GM23338 (cell line): ENCODE measurements around the gene ZNF292. TPM values are rescaled to one million over a fixed set of nuclear protein-coding genes. Genes with fewer than 3 reads are reported as not detected.

Experiments
- ATAC-seq: fragments of 200-7000 bp; cut with Tn5 transposase; 3 replicates; pipeline ENCODE4 v1.9.1; 2020
- DNase-seq: peaks from one replicate; pipeline ENCODE4 v3.0.0-alpha.2; 2015; ENCODE audit warnings: low spot score
- H2AFZ ChIP-seq: fragments of 200-600 bp; sonication (generic); 2 replicates; pipeline ENCODE4 v1.8.0; 2016; ENCODE audit warnings: antibody characterized with exemption, mild to moderate bottlenecking, moderate library complexity
- H3F3A ChIP-seq: fragments of 200-600 bp; sonication (generic); replicated peaks from 2 replicates; pipeline ENCODE4 v1.8.0; 2017; ENCODE audit warnings: antibody characterized with exemption, mixed run types, low read depth
- H3K27ac ChIP-seq: fragments of 200-600 bp; sonication (generic); 2 replicates; pipeline ENCODE4 v1.6.1; 2016; ENCODE audit warnings: low read depth
- H3K27me3 ChIP-seq: fragments of 200-600 bp; sonication (generic); 2 replicates; pipeline ENCODE4 v1.8.0; 2016; ENCODE audit warnings: mild to moderate bottlenecking, mixed run types, moderate library complexity; ENCODE audit not compliant: insufficient read depth
- H3K36me3 ChIP-seq: fragments of 200-600 bp; sonication (generic); 2 replicates; pipeline ENCODE4 v1.8.0; 2016; ENCODE audit warnings: mild to moderate bottlenecking; ENCODE audit not compliant: insufficient read depth
- H3K4me1 ChIP-seq: fragments of 200-600 bp; sonication (generic); 2 replicates; pipeline ENCODE4 v1.8.0; 2016; ENCODE audit warnings: mild to moderate bottlenecking, moderate library complexity; ENCODE audit not compliant: insufficient read depth
- H3K4me2 ChIP-seq: fragments of 200-600 bp; sonication (generic); 2 replicates; pipeline ENCODE4 v1.7.1; 2017; ENCODE audit warnings: mixed run types
- H3K4me3 ChIP-seq: fragments of 200-600 bp; sonication (generic); 2 replicates; pipeline ENCODE4 v1.6.1; 2016; ENCODE audit warnings: mixed run types
- H3K79me2 ChIP-seq: fragments of 200-600 bp; sonication (generic); replicated peaks from 2 replicates; pipeline ENCODE4 v1.8.0; 2017; ENCODE audit warnings: mild to moderate bottlenecking; ENCODE audit not compliant: insufficient read depth
- H3K9me2 ChIP-seq: fragments of 200-600 bp; sonication (generic); 2 replicates; pipeline ENCODE4 v1.8.0; 2017; ENCODE audit not compliant: insufficient read depth
- H4K20me1 ChIP-seq: fragments of 200-600 bp; sonication (generic); replicated peaks from 2 replicates; pipeline ENCODE4 v1.8.0; 2017; ENCODE audit warnings: mild to moderate bottlenecking; ENCODE audit not compliant: insufficient read depth
- H3K27ac Mint-ChIP-seq: 2 replicates; pipeline ENCODE4 v1.8.0; 2020; ENCODE audit warnings: inconsistent platforms, mild to moderate bottlenecking, moderate library complexity, mixed read lengths
- H3K27me3 Mint-ChIP-seq: 3 replicates; pipeline ENCODE4 v1.8.0; 2022; ENCODE audit warnings: low read depth, mild to moderate bottlenecking, moderate library complexity, mixed read lengths, inconsistent platforms; ENCODE audit not compliant: insufficient read depth, poor library complexity
- H3K36me3 Mint-ChIP-seq: 3 replicates; pipeline ENCODE4 v1.8.0; 2021; ENCODE audit warnings: low read depth, mild to moderate bottlenecking, inconsistent platforms, moderate library complexity, mixed read lengths
- H3K4me1 Mint-ChIP-seq: 3 replicates; pipeline ENCODE4 v1.8.0; 2020; ENCODE audit warnings: mild to moderate bottlenecking, inconsistent platforms, mixed read lengths
- H3K4me3 Mint-ChIP-seq: 3 replicates; pipeline ENCODE4 v1.8.0; 2021; ENCODE audit warnings: moderate library complexity, mild to moderate bottlenecking, inconsistent platforms, mixed read lengths
- H3K9me3 Mint-ChIP-seq: 3 replicates; pipeline ENCODE4 v1.8.0; 2020; ENCODE audit warnings: moderate library complexity, mild to moderate bottlenecking, inconsistent platforms, mixed read lengths
- CREB1 ChIP-seq: fragments of 250-450 bp; sonication (Bioruptor Pico); IDR thresholded peaks from 2 replicates; pipeline ENCODE4 v1.5.0; 2020; ENCODE audit warnings: low read depth, mild to moderate bottlenecking, moderate library complexity
- EZH2 ChIP-seq: fragments of 200-600 bp; sonication (generic); IDR thresholded peaks from one replicate; pipeline ENCODE4 v1.8.0; 2017; ENCODE audit warnings: antibody characterized with exemption, mild to moderate bottlenecking, low read depth; ENCODE audit not compliant: unreplicated experiment
- EZH2phosphoT487 ChIP-seq: fragments of 200-600 bp; sonication (generic); IDR thresholded peaks from one replicate; pipeline ENCODE4 v1.8.1; 2018; ENCODE audit warnings: antibody characterized with exemption; ENCODE audit not compliant: unreplicated experiment
- POLR2AphosphoS5 ChIP-seq: IDR thresholded peaks from 2 replicates; pipeline ENCODE4 v1.6.1; 2016; ENCODE audit warnings: antibody characterized with exemption, low read depth
- STAT1 ChIP-seq: IDR thresholded peaks from one replicate; pipeline ENCODE4 v1.6.1; 2016; ENCODE audit warnings: antibody characterized with exemption; ENCODE audit not compliant: unreplicated experiment
- polyA plus RNA-seq: library from polyadenylated mRNA; unstranded; fragments of >200 nt; fragmentation: Nextera tagmentation; extraction: Ambion mirVana; gene quantifications from 2 replicates; pipeline ENCODE4 v1.2.1, GENCODE V29; 2016
- total RNA-seq: library from RNA; depleted of rRNA; stranded (reverse); fragments of >200 nt; shearing (Covaris generic); gene quantifications from 2 replicates; pipeline ENCODE4 v1.2.3, GENCODE V29; 2014
- TF ChIP-seq, protein P1 (sequence below): IDR thresholded peaks from one replicate; pipeline ENCODE4 v1.6.1; 2018; ENCODE audit warnings: antibody characterized with exemption; ENCODE audit not compliant: unreplicated experiment

ZNF292 gene
- total and polyA plus RNA-seq, 2 experiments from 2014 or later: 45.7 to 67.9 TPM

DNA sequence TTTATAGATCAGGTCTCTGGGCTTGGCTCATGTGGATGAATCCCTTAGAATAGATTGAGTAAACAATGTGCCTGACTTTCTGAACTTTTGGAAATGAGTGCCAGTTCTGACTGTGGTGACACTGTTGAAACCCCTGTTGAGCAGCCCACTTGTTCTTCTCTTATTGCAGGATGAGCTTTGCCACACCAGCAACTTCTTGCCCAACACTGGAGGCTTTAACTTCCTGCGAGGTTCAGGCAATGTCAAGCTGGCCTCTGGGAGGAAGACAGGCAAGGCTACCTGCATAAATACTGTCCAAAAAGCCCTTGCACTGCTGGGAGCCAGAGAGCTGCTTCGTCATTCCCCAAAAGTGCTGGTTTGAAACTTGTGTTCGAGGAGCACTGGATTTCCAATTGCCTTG is 134.2 kb downstream of the ZNF292 start (continued):
- TF ChIP-seq, protein P1, sequence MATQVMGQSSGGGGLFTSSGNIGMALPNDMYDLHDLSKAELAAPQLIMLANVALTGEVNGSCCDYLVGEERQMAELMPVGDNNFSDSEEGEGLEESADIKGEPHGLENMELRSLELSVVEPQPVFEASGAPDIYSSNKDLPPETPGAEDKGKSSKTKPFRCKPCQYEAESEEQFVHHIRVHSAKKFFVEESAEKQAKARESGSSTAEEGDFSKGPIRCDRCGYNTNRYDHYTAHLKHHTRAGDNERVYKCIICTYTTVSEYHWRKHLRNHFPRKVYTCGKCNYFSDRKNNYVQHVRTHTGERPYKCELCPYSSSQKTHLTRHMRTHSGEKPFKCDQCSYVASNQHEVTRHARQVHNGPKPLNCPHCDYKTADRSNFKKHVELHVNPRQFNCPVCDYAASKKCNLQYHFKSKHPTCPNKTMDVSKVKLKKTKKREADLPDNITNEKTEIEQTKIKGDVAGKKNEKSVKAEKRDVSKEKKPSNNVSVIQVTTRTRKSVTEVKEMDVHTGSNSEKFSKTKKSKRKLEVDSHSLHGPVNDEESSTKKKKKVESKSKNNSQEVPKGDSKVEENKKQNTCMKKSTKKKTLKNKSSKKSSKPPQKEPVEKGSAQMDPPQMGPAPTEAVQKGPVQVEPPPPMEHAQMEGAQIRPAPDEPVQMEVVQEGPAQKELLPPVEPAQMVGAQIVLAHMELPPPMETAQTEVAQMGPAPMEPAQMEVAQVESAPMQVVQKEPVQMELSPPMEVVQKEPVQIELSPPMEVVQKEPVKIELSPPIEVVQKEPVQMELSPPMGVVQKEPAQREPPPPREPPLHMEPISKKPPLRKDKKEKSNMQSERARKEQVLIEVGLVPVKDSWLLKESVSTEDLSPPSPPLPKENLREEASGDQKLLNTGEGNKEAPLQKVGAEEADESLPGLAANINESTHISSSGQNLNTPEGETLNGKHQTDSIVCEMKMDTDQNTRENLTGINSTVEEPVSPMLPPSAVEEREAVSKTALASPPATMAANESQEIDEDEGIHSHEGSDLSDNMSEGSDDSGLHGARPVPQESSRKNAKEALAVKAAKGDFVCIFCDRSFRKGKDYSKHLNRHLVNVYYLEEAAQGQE: no peak
- no peak for TF ChIP-seq EZH2phosphoT487
- TF ChIP-seq EZH2: no peak
- TF ChIP-seq STAT1: no peak

DNA sequence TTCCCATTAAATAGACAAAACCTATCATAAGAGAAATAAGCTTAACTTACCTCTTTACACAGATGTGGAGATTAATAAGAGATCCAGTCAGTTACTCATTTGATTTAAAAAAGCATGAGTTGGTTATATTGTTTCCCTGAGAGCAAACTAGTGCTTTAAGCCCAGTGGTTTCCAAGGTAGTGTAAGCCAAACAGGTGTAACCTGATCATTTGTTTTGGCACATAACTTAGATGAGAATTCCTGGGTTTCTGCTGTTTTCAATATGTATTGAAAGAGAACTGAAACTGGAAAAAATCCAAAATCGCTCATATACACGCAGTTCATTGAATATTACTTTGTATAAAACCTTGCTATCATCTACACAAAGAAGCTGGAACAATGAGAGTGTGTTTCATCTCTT is 136.5 kb downstream of the ZNF292 start:
- no peaks in the 10 kb centered on the region for H3K27me3 ChIP-seq
- no peaks in the 10 kb centered on the region for H3K9me2 ChIP-seq
- Mint-ChIP-seq H3K27me3 (no peaks in the 10 kb centered on the region), H3K27ac (no peak overlapping the region), H3K36me3 (no peaks in the 10 kb centered on the region), H3K4me3 (no peak overlapping the region), H3K4me1 (no peaks in the 10 kb centered on the region), H3K9me3 (no peaks in the 10 kb centered on the region)
- no peaks in the 10 kb centered on the region for H3F3A ChIP-seq
- H3K79me2 ChIP-seq: no peaks in the 10 kb centered on the region
- no peaks in the 10 kb centered on the region for H4K20me1 ChIP-seq
- no peaks in the 10 kb centered on the region for H3K36me3 ChIP-seq
- H3K4me3 ChIP-seq: no peak overlapping the region
- no peaks in the 10 kb centered on the region for H3K4me1 ChIP-seq
- no peak overlapping the region for H2AFZ ChIP-seq
- no peak for TF ChIP-seq EZH2phosphoT487
- TF ChIP-seq, protein P1: no peak
- no peak overlapping the region for H3K27ac ChIP-seq
- H3K4me2 ChIP-seq: no peak overlapping the region
- DNase-seq (no peak), ATAC-seq (no peak)

DNA sequence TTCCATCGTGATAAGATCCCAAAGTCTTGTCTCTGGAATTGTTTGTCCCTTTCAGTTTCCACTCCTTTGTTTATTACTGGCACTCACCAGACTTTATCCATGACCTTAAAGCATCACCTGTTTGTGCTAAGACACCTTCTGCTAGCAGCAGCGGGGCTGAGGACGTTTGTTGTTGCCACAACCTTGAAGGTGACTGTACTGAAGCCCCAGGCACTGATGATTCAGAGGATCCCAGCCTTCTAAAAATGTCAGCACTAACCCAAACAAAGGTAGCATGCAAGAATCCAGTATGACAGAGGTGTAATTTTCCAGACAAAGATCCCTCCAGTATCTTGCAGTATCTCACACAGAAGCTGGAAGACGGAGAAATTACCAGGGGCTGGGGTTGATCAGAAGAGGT is 138.2 kb downstream of the ZNF292 start:
- Mint-ChIP-seq H3K36me3 (no peaks in the 10 kb centered on the region), H3K27me3 (no peaks in the 10 kb centered on the region), H3K27ac (no peak overlapping the region), H3K9me3 (no peaks in the 10 kb centered on the region), H3K4me1 (no peaks in the 10 kb centered on the region), H3K4me3 (no peak overlapping the region)
- H4K20me1 ChIP-seq: no peaks in the 10 kb centered on the region
- H3K36me3 ChIP-seq: no peaks in the 10 kb centered on the region
- DNase-seq (no peak), ATAC-seq (no peak)
- H3K79me2 ChIP-seq: no peaks in the 10 kb centered on the region
- no peak for TF ChIP-seq POLR2AphosphoS5
- no peak for TF ChIP-seq EZH2phosphoT487
- no peak for TF ChIP-seq CREB1 (CRISPR knock-in tag)
- H3K27ac ChIP-seq: no peak overlapping the region
- no peaks in the 10 kb centered on the region for H3K4me1 ChIP-seq
- H3K4me3 ChIP-seq: no peak overlapping the region
- no peak overlapping the region for H3K4me2 ChIP-seq
- H3K27me3 ChIP-seq: no peaks in the 10 kb centered on the region
- 0 out of 2 replicates have a peak, but pooled peaks cover 2% of the 10 kb centered on the region for H3K9me2 ChIP-seq
- H2AFZ ChIP-seq: peak overlapping the region; percentile 30; the same call in 1 of the 2 replicates
- H3F3A ChIP-seq: no peaks in the 10 kb centered on the region
